GM18858 (cell line): ENCODE results near the gene GFRA1.
"Not testable (repeated sequence)": the region's sequence is repeated elsewhere in the genome, so short reads cannot be mapped to it uniquely, and the experiment has no call there.

Experiments used
- ATAC-seq: cut with Tn5 transposase; IDR thresholded peaks from one replicate; pipeline ENCODE4 v1.9.1; 2021; ENCODE audit not compliant: unreplicated experiment

Gene GFRA1

GRCh38 chr10:116201670-116202430, 71.2 kb downstream of the GFRA1 start:
- no peak for ATAC-seq

GRCh38 chr10:116201011-116201410, 72.0 kb downstream of the GFRA1 start:
- ATAC-seq, result no peak

- ATAC-seq, result no peak
Measured at GRCh38 chr10:116198676-116199035, 74.3 kb downstream of the GFRA1 start.

DNA sequence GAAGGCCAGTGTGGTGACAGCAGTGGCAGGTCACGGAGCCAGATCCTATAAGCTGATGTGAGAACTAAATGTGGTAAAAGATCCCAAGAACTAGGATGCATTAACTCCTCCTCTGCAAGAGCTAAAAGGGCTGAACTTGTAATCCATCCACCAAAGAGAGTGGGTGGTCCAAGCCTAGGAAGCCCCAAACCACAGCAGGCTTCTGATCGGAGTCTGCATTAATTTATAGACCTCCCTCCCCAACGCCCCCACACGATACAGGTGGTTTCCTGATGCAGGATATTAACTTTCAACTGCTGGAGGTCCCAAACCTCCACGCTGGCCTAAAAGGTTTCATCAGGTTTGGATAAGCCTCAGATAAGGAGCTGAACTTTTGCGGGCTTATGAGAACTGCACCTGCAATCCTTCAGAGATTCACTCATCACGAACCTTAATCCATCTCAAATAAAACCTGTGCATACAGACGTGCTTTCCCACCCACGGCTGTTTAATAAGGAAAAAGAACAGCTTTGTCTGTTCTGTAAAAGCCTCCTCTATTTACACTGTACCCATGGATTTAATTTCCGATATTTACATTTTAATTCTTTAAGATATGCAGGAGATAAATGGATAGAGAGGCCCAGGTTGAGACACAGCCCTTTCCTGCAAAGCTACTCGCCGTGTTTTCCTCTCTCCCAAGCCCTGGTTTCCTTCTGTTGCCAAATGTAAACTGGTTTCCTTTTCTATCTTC, 74.9 kb downstream of the GFRA1 start:
- no peak for ATAC-seq

DNA sequence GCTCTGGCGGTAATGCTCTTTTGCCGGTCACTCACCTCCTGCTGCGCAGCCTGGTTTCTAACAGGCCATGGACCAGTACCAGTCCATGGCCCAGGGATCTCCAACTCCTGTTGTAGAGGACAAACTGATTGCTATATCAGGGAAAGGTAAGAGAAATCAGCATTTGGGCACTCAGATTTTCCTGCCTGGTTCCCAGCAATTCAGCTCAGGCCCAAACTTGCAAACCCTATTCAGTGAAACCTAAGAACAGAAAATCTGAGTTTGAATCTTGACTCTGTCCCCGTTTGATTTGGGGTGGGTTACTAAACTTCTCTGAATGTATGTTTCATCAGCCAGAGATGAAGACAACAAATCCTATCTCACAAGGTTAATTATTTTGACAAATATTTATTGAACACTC, 77.4 kb downstream of the GFRA1 start:
- no peak for ATAC-seq

- no peak for ATAC-seq
Measured at GRCh38 chr10:116195039-116195438, 78.0 kb downstream of the GFRA1 start.

DNA sequence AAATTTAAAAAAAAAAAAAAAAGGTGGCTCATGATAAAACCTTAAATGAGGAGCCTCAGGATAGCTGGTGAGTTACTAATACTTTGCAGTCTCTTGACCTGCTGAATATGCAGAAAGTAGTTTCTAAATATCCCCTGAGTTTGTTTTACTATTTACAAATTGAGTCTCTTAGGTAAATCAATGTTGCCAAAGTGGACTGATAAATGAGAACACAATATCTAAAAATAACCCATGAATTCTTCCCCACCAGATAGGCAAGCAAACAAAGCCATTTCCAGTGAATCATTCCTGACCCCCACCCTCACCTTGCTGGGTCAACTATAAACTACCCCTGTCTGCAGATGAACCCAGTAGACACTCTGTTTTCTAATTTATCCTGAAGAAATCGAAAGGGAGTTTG, 78.9 kb downstream of the GFRA1 start:
- ATAC-seq, result no peak

GRCh38 chr10:116190883-116191282, 82.1 kb downstream of the GFRA1 start:
- no peak for ATAC-seq

DNA sequence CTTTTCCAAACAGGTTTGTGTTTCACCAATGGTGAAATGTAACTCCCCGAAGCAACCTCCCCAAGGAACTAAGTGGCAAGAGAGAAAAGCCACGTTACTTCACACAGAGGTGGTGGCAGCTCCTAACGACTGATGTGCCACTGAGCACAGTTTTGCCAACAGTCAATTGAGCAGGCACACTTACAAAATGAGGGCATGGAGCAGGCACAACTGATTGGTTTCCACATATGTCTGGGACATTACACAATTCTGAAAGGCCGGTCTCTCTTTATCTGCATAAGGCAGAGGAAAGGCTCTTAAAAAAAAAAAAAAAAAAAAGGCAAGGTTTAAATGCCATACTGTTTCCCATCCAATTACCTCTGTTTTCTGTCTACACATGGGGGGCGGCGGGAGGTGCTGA, 86.7 kb downstream of the GFRA1 start:
- ATAC-seq, result no peak

DNA sequence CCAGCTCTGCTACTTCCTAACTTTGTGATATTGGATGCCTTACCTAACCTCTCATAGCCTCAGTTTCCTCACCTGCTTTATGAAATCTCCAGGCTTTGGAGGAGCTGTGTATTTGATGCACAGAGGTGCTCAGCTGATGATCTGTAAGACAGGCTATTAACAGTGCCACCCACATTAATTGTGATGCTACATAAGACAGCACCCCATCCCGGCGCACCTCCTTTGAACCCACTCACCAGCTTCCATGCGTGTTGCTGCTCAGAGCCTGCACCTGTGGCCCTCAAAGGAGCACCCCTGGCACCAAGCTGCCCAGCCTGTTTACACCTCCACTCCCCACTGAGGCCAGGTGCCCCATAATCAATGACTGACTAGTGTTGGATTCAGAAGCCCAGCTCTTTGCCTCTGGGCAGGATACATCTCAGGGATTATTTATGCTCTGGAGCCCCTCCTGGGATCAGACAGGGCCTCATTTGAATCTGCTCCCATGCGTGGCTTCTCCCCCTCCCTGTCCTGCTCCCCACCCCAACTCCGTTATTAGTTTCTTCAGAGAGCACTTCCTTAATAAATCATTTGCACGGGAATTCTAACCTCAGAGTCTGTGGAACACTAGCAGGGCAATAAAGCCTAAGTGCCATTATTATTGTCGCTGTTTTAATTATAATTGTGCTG, 87.7 kb downstream of the GFRA1 start:
- no peak for ATAC-seq

DNA sequence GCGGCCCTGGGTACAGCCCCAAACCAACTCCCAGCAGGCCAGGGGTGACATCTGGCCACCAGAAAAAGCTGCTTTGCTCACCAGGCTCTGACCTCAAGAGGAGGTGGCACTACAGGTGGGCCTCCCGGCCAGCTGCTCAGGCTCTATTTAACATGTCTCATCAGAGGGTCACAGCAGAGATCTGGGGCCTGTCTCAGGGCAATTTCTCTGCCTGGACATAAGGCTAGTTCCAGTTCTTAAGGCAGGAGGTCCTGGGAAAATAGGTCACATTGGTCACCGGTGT, 88.6 kb downstream of the GFRA1 start:
- ATAC-seq, result no peak

GRCh38 chr10:116183733-116184511, 89.1 kb downstream of the GFRA1 start:
- no peak for ATAC-seq

DNA sequence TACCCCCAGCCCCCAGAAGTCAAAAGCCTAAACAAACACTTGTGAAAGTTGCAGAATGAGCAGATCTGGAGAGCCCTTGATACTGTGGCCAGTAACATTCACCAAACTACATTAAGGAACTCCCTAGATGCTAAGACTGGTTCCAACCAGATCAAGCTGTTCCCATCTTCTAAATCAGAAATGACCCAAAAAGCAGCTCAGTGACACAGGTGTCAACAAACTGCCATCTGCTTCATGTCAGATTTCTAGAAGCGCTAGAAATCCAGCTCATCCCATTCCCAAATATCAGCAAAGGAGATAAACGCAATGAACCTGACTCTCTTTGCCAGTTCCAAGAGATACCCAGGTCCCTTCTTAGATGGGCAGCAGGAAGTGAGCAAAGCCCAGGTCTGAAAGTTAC, 90.6 kb downstream of the GFRA1 start:
- ATAC-seq, result no peak

GRCh38 chr10:116178086-116178605, 94.9 kb downstream of the GFRA1 start:
- ATAC-seq, result no peak

- no peak for ATAC-seq
Measured at GRCh38 chr10:116175231-116175630, 97.8 kb downstream of the GFRA1 start.

- ATAC-seq, result no peak
Measured at GRCh38 chr10:116171505-116171904, 101.5 kb downstream of the GFRA1 start.

- ATAC-seq, result no peak
Measured at GRCh38 chr10:116170815-116171250, 102.2 kb downstream of the GFRA1 start.

GRCh38 chr10:116169782-116170445, 103.1 kb downstream of the GFRA1 start:
- ATAC-seq, result no peak

DNA sequence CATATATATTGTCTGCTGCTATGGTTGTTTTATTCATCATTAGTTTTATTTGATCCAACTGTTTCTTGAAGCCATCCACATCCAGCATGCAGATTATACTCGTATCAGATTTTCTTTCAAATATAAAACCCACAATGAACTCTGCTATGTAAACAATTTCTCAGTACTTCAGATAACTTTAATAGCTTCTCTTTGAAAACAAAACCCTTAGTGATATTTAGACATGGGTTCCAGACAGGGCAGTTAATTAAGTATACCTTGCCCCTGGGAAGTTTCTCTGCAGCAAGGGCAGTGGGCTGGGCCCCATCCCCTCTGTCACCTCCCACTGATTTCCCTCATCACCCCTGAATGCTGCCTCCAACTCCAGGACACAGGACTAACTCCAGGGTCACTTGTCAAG, 104.3 kb downstream of the GFRA1 start:
- ATAC-seq, result no peak

DNA sequence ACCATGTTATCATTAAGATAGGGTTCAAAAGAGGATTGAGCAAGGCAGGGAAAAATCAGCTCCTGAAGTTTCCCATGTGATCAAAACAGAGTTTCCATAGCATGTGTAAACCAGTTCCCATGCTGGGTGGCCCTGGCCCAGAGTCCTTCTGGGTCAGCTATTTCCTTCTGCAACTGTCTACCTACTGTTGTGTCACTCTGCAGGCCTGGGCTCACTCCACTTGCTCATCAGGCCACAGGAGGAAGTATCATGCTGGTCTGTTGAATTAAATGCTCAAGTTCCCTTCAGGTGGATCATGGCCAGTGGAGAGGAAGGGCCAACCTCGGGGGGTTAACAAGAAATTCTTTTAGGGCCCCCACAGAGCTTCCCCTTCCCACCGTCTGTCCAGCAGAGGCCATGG, 104.7 kb downstream of the GFRA1 start:
- ATAC-seq, result no peak

GRCh38 chr10:116165941-116166340, 107.1 kb downstream of the GFRA1 start:
- ATAC-seq, result not testable (repeated sequence)
